Umbilical cord (tissue), 2 donors: ENCODE measurements around the gene HNRNPR. TPM values are rescaled to one million over a fixed set of nuclear protein-coding genes. Genes with fewer than 3 reads are reported as not detected.
"Not testable (repeated sequence)": the region's sequence is repeated elsewhere in the genome, so short reads cannot be mapped to it uniquely, and the experiment has no call there.

ENCODE experiments used
- DNase-seq: peaks from one replicate; pipeline ENCODE4 v3.0.0-alpha.2; 2015; ENCODE audit warnings: low spot score
- total RNA-seq: library from RNA; depleted of rRNA; stranded (reverse); fragments of >200 nt; gene quantifications from one replicate; pipeline ENCODE4 v1.2.3, GENCODE V29; 2014; ENCODE audit warnings: low replicate concordance; ENCODE audit not compliant: insufficient read depth

HNRNPR gene
- total RNA-seq: 85.7 TPM

DNA sequence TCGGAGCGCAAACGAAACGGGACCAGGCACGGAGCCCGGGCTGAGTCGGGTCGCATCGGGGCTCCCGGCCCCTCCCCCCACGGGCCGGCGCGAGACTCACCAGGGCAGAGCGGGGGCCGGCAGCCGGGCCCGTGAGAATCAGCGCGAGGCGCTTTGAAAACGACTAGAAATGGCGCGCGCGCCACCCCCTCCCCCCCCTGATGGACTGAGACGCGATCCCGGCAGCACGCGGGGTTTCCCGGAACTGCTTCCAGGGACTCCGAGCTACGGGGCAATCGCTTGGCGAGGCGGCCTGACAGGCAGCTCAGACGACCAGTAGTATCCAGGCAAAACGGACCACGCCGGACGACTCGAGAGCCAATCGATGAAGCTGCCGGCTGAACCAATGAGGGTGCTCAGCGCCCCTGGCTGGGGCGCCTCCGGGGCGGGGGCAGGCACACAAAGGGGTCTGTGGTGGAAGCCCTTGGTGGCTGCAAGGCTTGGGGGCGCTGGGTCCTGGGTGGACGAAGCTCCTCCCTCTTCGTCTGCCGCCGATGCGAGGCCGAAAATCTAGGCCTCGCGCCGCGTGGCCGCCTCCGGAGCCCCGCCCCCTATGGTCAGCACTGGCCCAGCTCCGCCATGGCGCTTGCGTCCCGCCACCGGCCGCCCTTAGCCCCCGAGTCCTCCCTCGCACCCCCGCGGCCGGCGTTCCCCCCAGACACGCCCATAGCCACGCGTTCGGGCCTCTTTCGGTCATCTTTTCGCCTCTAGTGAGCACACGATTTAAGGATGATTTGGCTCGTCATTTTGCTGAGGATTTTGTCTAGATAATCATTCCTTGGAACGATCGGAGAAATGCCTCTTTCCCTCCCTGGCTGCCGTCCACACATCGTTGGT lies at the start of gene HNRNPR:
TSS of gene HNRNPR (minus strand) at position 174 of the 876 bp plus-strand sequence. CDS start 3,276 bp downstream, outside the sequence.
- peak; percentile 100 for DNase-seq

- DNase-seq: no peak
These were observed 49.6 kb upstream of the HNRNPR start for GRCh38 chr1:23393706-23394105.

- DNase-seq: no peak
These were observed 48.2 kb upstream of the HNRNPR start for GRCh38 chr1:23392125-23392855.

- no peak for DNase-seq
These were observed 45.8 kb upstream of the HNRNPR start for GRCh38 chr1:23389837-23390321.

GRCh38 chr1:23387494-23387893 lies 43.4 kb upstream of the HNRNPR start:
- DNase-seq: no peak

GRCh38 chr1:23385119-23385621 lies 41.1 kb upstream of the HNRNPR start:
- DNase-seq: no peak

GRCh38 chr1:23384312-23385058 lies 40.4 kb upstream of the HNRNPR start:
- DNase-seq: no peak

GRCh38 chr1:23383577-23384311 lies 39.7 kb upstream of the HNRNPR start:
- DNase-seq: no peak

DNA sequence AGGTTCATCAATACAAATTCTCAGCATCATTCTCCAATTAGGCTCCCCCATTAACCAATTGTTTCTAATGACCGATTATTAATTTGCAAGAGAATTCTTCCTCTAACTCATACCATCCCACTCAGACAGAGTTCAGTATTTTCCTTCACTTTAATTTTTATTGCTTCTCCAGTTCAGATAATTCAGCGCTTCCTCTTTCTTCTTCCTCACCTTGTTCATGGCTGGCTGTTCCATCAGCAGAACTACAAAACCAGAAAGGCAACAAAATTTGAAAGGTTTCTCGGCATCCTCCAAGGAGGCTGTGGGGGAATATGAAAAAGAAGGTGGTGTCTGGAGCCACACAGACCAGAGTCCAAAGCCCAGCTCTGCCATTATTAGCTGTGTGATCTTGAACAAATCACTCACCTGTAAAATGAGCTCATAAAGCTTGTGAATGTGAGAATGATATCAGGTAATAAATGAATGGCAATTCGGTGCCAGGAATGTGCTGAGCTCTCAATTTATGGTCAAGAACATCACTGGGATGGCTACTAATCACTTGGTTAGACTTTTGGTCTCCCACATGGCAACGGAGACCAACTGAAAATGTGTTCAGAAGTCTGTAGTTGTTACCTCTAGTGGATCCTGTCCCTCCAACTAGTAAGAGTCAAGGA lies 37.3 kb upstream of the HNRNPR start:
- DNase-seq: no peak

DNA sequence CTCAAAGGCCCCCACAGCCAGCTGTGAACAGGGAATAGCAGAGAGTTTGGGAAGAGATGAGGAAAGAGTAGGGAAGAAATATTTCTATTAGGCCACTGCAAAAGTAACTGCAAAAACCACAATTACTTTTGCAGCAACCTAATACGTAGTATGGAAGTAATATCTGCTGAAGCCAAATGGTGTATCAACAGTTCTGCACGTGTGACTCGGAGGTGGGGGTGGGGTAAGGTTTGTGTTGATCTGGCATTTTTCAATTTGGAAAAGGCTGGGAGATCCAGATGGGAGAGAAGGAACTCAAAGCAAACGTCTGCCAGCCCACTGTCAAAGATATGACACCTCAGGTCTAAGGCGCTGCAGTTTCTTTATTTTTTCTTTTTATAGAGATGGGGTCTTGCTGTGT lies 36.6 kb upstream of the HNRNPR start:
- DNase-seq: no peak

DNA sequence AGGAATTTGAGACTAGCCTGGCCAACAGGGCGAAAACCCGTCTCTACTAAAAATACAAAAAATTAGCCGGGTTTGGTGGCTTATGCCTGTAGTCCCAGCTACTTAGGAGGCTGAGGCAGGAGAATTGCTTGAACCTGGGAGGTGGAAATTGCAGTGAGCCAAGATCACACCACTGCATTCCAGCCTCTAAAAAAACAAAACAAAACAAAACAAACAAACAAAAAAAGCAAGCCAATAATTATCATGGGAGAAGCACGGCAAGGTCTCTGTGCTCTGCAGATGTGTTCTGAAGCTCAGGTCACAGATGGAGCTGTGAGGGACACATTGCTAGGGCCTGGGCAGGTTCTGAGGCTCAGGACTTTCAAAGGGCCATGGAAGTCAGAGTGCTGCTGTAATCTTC lies 36.2 kb upstream of the HNRNPR start:
- not testable (repeated sequence) for DNase-seq

- DNase-seq: no peak
These were observed 33.1 kb upstream of the HNRNPR start for GRCh38 chr1:23376890-23377811.

- DNase-seq: not testable (repeated sequence)
These were observed 30.1 kb upstream of the HNRNPR start for GRCh38 chr1:23374079-23374735.

GRCh38 chr1:23371987-23372880 lies 28.1 kb upstream of the HNRNPR start:
- DNase-seq: no peak

- DNase-seq: peak; percentile 35
These were observed 26.9 kb upstream of the HNRNPR start for GRCh38 chr1:23370709-23371584.

GRCh38 chr1:23370330-23370708 lies 26.2 kb upstream of the HNRNPR start:
- no peak for DNase-seq
